ENCODE data around the gene ANKS1B. TPM values are rescaled to one million over a fixed set of nuclear protein-coding genes. Genes with fewer than 3 reads are reported as not detected.

The ANKS1B gene
- total and polyA plus RNA-seq, 10 of the 15 experiments (the other 5 are each of a cell fraction or from before 2014, with no cell fraction given) = 0.16 to 1.3 (median 0.82) TPM; not detected in 7

- Histone ChIP-seq H3K27me3 (replicated peaks in 1 of 2; ENCODE audit: control insufficient read depth in 2 of 2, insufficient read depth in 2 of 2, low read length in 1 of 2) (no peaks in the 10 kb centered on the region), H3K9ac (ENCODE audit: control insufficient read depth, insufficient read depth, low read length) (no peak overlapping the region), H3K36me3 (ENCODE audit: control insufficient read depth in 2 of 2, insufficient read depth in 2 of 2, low read length in 1 of 2) (no peaks in the 10 kb centered on the region), H3K9me3 (replicated peaks; ENCODE audit: control insufficient read depth, insufficient read depth, low read length) (no peaks in the 10 kb centered on the region), H3K4me2 (ENCODE audit: control insufficient read depth, insufficient read depth) (no peak overlapping the region), H3K4me1 (ENCODE audit: control insufficient read depth, insufficient read depth, low read length) (no peaks in the 10 kb centered on the region), H3K4me3 (no peak overlapping the region), H3K79me2 (ENCODE audit: control insufficient read depth, insufficient read depth, low read length) (no peaks in the 10 kb centered on the region), H4K20me1 (ENCODE audit: control insufficient read depth, insufficient read depth) (no peaks in the 10 kb centered on the region), H3K27ac (ENCODE audit: control insufficient read depth, insufficient read depth) (no peak overlapping the region), H2AFZ (ENCODE audit: control insufficient read depth, low read depth, low read length) (no peak overlapping the region)
- 14% methylated on average over 5 of the region's 5 CpGs for WGBS (ENCODE audit: insufficient coverage, insufficient replicate concordance, low lambda C conversion rate, missing lambda C conversion rate)
- DNase-seq (ENCODE audit: low read depth, low spot score) (no peak), ATAC-seq (no peak), FAIRE-seq (no peak)
- BruUV-seq (replicated peaks) = no TSS peak
- in situ Hi-C loops (cut with MboI) (no loop called here), intact Hi-C loops (cut with micrococcal nuclease; ENCODE audit: unreplicated experiment) (no loop called here)
- ChIA-PET CTCF (interaction anchor here (0.9 kb wide), 1 partner anchor 10 kb away, joined by 3 read pairs; no protein-coding TSS in a partner anchor), RAD21 (ENCODE audit: unreplicated experiment) (no interaction called here), SMC1A (ENCODE audit: uncharacterized antibody, unreplicated experiment) (no interaction called here), POLR2A (no interaction called here)
- TF ChIP-seq USF1 (IDR thresholded peaks at IDR 0.05; ENCODE audit: borderline replicate concordance, extremely low read length, insufficient read depth, low read depth, low read length) = no peak
- no peak for TF ChIP-seq PBX3 (IDR thresholded peaks at IDR 0.05; ENCODE audit: insufficient replicate concordance, low read depth, low read length)
- no peak for TF ChIP-seq RAD51 (IDR thresholded peaks at IDR 0.05)
- no peak for TF ChIP-seq TCF7 (IDR thresholded peaks at IDR 0.05; ENCODE audit: borderline replicate concordance)
- TF ChIP-seq TBL1XR1 (IDR thresholded peaks at IDR 0.05; ENCODE audit: low read depth, low read length) = no peak
- TF ChIP-seq, protein P1, sequence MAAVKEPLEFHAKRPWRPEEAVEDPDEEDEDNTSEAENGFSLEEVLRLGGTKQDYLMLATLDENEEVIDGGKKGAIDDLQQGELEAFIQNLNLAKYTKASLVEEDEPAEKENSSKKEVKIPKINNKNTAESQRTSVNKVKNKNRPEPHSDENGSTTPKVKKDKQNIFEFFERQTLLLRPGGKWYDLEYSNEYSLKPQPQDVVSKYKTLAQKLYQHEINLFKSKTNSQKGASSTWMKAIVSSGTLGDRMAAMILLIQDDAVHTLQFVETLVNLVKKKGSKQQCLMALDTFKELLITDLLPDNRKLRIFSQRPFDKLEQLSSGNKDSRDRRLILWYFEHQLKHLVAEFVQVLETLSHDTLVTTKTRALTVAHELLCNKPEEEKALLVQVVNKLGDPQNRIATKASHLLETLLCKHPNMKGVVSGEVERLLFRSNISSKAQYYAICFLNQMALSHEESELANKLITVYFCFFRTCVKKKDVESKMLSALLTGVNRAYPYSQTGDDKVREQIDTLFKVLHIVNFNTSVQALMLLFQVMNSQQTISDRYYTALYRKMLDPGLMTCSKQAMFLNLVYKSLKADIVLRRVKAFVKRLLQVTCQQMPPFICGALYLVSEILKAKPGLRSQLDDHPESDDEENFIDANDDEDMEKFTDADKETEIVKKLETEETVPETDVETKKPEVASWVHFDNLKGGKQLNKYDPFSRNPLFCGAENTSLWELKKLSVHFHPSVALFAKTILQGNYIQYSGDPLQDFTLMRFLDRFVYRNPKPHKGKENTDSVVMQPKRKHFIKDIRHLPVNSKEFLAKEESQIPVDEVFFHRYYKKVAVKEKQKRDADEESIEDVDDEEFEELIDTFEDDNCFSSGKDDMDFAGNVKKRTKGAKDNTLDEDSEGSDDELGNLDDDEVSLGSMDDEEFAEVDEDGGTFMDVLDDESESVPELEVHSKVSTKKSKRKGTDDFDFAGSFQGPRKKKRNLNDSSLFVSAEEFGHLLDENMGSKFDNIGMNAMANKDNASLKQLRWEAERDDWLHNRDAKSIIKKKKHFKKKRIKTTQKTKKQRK (IDR thresholded peaks at IDR 0.05; ENCODE audit: low read depth, low read length) = no peak
- TF ChIP-seq ZBTB4 (CRISPR knock-in tag; IDR thresholded peaks at IDR 0.05) = no peak
- no peak for TF ChIP-seq POU2F2 (IDR thresholded peaks at IDR 0.05; ENCODE audit: borderline replicate concordance, low read depth, low read length)
- no peak for TF ChIP-seq ZNF384 (IDR thresholded peaks at IDR 0.05; ENCODE audit: borderline replicate concordance, low read depth, low read length)
- TF ChIP-seq MYB (IDR thresholded peaks at IDR 0.05; ENCODE audit: borderline replicate concordance, low read depth, low read length) = no peak
- TF ChIP-seq, protein P2, sequence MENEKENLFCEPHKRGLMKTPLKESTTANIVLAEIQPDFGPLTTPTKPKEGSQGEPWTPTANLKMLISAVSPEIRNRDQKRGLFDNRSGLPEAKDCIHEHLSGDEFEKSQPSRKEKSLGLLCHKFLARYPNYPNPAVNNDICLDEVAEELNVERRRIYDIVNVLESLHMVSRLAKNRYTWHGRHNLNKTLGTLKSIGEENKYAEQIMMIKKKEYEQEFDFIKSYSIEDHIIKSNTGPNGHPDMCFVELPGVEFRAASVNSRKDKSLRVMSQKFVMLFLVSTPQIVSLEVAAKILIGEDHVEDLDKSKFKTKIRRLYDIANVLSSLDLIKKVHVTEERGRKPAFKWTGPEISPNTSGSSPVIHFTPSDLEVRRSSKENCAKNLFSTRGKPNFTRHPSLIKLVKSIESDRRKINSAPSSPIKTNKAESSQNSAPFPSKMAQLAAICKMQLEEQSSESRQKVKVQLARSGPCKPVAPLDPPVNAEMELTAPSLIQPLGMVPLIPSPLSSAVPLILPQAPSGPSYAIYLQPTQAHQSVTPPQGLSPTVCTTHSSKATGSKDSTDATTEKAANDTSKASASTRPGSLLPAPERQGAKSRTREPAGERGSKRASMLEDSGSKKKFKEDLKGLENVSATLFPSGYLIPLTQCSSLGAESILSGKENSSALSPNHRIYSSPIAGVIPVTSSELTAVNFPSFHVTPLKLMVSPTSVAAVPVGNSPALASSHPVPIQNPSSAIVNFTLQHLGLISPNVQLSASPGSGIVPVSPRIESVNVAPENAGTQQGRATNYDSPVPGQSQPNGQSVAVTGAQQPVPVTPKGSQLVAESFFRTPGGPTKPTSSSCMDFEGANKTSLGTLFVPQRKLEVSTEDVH (IDR thresholded peaks at IDR 0.05; ENCODE audit: low read depth, partially characterized antibody) = no peak
- no peak for TF ChIP-seq SP1 (IDR thresholded peaks at IDR 0.05; ENCODE audit: low read depth, low read length)
Measured at GRCh38 chr12:99223579-99223978, 761.2 kb downstream of the ANKS1B start.
